Mucosa of descending colon (tissue), 3 donors: ENCODE data around the gene MCF2L. TPM values are rescaled to one million over a fixed set of nuclear protein-coding genes. Genes with fewer than 3 reads are reported as not detected.

ENCODE experiments used
- ATAC-seq: fragments of 200-7000 bp; cut with Tn5 transposase; one replicate; pipeline ENCODE4 v1.9.1; 2020; ENCODE audit warnings: mild to moderate bottlenecking, moderate library complexity
- DNase-seq, 3 donors: peaks; one replicate each; pipeline ENCODE4 v3.0.0-alpha.2; 2020
- H3K36me3 ChIP-seq: fragments of 200-600 bp; one replicate; pipeline ENCODE4 v1.8.0; 2021; ENCODE audit warnings: low read depth, mild to moderate bottlenecking
- H3K4me1 ChIP-seq: fragments of 200-600 bp; one replicate; pipeline ENCODE4 v1.8.0; 2021; ENCODE audit warnings: low read depth, mild to moderate bottlenecking
- H3K4me3 ChIP-seq: fragments of 200-600 bp; one replicate; pipeline ENCODE4 v1.8.0; 2021; ENCODE audit warnings: mild to moderate bottlenecking
- H3K9me3 ChIP-seq: fragments of 200-600 bp; one replicate; pipeline ENCODE4 v1.8.0; 2021; ENCODE audit warnings: mild to moderate bottlenecking
- CTCF ChIP-seq: fragments of 200-600 bp; IDR thresholded peaks from one replicate; pipeline ENCODE4 v1.8.0; 2022; ENCODE audit warnings: antibody characterized with exemption, mild to moderate bottlenecking
- intact Hi-C, 2 donors: fragments of 100-400 bp; cut with DNase I in 1 of 2; cut with micrococcal nuclease in 1 of 2; formaldehyde crosslinking; loops; one replicate each; pipeline versions ENCODE4 v1.11.0 to v1.11.1; 2022; cut with DNase I, micrococcal nuclease
- total RNA-seq, 3 donors: library from RNA; stranded (reverse); fragmentation: NEBNext Ultra II Directional in 2 of 3; extraction: Animal tissue kit (Norgen Biotek cat#: 25700) in 2 of 3; gene quantifications; one replicate each; pipeline versions ENCODE4 v1.2.1 to v1.2.4, GENCODE V29; 2021 to 2023
- donor health status: DM: no; HTN: no; CAD: no; lungs with moderate emphysema.
- donor health status: DM: no; HTN: no; CAD: no.
- donor health status: DM: no; HTN: yes; CAD: no.

Gene MCF2L
- total RNA-seq, 3 donors from 2014 or later = 53.9 to 109 (median 95.4) TPM

DNA sequence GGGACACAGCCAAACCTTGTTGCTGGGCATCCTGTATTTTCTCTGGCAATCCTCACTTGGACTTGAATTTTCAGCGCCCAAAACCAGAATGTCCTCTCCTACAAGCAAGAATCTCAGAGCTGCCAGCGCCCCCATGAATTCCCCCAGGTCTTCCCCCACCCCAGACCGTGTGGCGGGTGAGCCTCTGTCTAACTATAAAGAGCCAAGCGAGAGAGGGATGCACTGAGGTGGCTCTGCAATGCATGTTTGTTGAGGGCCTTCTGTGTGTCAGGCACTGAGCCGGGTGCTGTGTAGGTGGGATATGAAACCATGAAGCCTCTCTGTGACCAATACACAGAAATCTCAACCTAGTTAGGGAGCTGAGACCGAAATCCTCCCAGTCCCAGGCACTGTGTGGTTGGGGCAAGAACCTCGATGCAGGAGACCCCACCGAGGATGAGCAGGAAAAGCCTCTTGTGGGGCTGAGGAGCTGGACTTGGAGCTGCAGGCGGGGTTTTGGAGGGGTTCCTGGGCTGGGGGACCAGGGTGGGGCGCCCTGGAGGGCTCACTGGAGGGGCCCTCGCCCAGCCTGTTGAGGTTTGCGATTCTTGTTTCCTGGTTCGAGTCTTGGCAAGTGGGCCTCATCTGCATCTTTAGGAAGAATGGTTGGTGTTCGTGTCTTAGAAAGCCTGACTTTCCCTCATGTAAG is 177.0 kb downstream of the MCF2L start:
- no peak for TF ChIP-seq CTCF
- ATAC-seq (no peak), DNase-seq (no peak)
- Histone ChIP-seq H3K9me3 (no peaks in the 10 kb centered on the region), H3K36me3 (no peaks in the 10 kb centered on the region), H3K4me1 (no peaks in the 10 kb centered on the region), H3K4me3 (no peak overlapping the region)
- intact Hi-C loops = no loop called here

GRCh38 chr13:113146750-113147149 is 177.7 kb downstream of the MCF2L start:
- no peak for TF ChIP-seq CTCF
- no peak overlapping the region for H3K4me3 ChIP-seq
- H3K4me1 ChIP-seq = no peaks in the 10 kb centered on the region
- ATAC-seq (no peak), DNase-seq (no peak)
- H3K36me3 ChIP-seq = no peaks in the 10 kb centered on the region
- intact Hi-C loops = no loop called here
- no peaks in the 10 kb centered on the region for H3K9me3 ChIP-seq

- intact Hi-C loops = no loop called here
- Histone ChIP-seq H3K4me3 (no peak overlapping the region), H3K9me3 (no peaks in the 10 kb centered on the region), H3K36me3 (no peaks in the 10 kb centered on the region), H3K4me1 (no peaks in the 10 kb centered on the region)
- no peak for TF ChIP-seq CTCF
- ATAC-seq (no peak), DNase-seq (no peak)
These were observed 178.2 kb downstream of the MCF2L start for GRCh38 chr13:113147206-113147605.

DNA sequence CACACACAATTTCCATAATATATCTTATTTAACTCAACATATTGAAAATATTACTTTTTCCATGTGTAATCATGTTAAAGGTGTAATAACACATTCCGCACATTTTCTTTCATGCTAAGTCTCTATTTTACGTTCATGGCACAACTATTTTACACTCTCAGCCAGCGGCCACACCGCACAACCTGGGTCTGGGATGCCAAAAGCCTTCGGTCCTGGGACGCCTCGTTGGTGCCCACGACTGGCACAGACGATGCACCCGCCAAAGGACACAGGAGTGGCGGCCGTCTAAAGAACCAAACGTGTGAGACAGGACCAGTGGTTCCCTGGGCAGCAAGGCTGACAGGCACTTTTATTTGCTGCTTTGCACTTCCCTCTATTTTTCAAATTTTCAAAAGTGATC is 179.4 kb downstream of the MCF2L start:
- no peak for DNase-seq
- peaks cover 6% of the 10 kb centered on the region for H3K4me1 ChIP-seq
- no peaks in the 10 kb centered on the region for H3K9me3 ChIP-seq
- no peak for TF ChIP-seq CTCF
- H3K36me3 ChIP-seq = no peaks in the 10 kb centered on the region
- intact Hi-C loops = no loop called here
- H3K4me3 ChIP-seq = no peak overlapping the region
- no peak for ATAC-seq

GRCh38 chr13:113148940-113149503 is 180.0 kb downstream of the MCF2L start:
- no peak for DNase-seq
- intact Hi-C loops = no loop called here
- Histone ChIP-seq H3K4me1 (peaks cover 6% of the 10 kb centered on the region), H3K36me3 (no peaks in the 10 kb centered on the region), H3K4me3 (no peak overlapping the region), H3K9me3 (no peaks in the 10 kb centered on the region)
- ATAC-seq = no peak
- no peak for TF ChIP-seq CTCF

Other genes with a start within 250 kb of the MCF2L start
- under 1 TPM in 1 of 3 donors, not detected in 2; 0.19 TPM for gene F7, start 136.6 kb downstream of the MCF2L start, total RNA-seq
- gene F10, start 153.6 kb downstream of the MCF2L start, total RNA-seq = 1 to 10 TPM; 1.3 to 3.5 (median 2.0) TPM
- gene PROZ, start 189.4 kb downstream of the MCF2L start, total RNA-seq = not detected
- 10 to 100 TPM; 26.8 to 51.6 (median 35.0) TPM for gene PCID2, start 239.5 kb downstream of the MCF2L start, total RNA-seq
- 10 to 100 TPM; 57.2 to 71.8 (median 59.8) TPM for gene CUL4A, start 240.4 kb downstream of the MCF2L start, total RNA-seq